Left lung (tissue), 10 donors: ENCODE measurements around the gene CCL3. TPM values are rescaled to one million over a fixed set of nuclear protein-coding genes. Genes with fewer than 3 reads are reported as not detected.

Experiments used
- ATAC-seq: fragments of 200-7000 bp; cut with Tn5 transposase; one replicate; pipeline ENCODE4 v1.9.1; 2020; ENCODE audit warnings: moderate library complexity
- DNase-seq, 4 donors: peaks; one replicate each; pipeline ENCODE4 v3.0.0-alpha.2; 2013 to 2020
- H3K27ac ChIP-seq, 2 donors: fragments of 200-600 bp; sonication (generic) in 1 of 2; one replicate each; pipeline versions ENCODE4 v1.5.0 to v1.8.0; 2020 to 2021
- H3K27me3 ChIP-seq, 2 donors: fragments of 200-600 bp; sonication (generic) in 1 of 2; one replicate each; pipeline versions ENCODE4 v1.5.0 to v1.8.0; 2020 to 2021
- H3K36me3 ChIP-seq, 2 donors: fragments of 200-600 bp; sonication (generic) in 1 of 2; one replicate each; pipeline versions ENCODE4 v1.5.0 to v1.8.0; 2020 to 2021
- H3K4me1 ChIP-seq, 2 donors: fragments of 200-600 bp; one replicate each; pipeline ENCODE4 v1.8.0; 2021
- H3K4me3 ChIP-seq, 2 donors: fragments of 200-600 bp; sonication (generic) in 1 of 2; one replicate each; pipeline versions ENCODE4 v1.5.0 to v1.8.0; 2020 to 2021; ENCODE audit warnings: mild to moderate bottlenecking in 1 of 2
- H3K9me3 ChIP-seq, 2 donors: fragments of 200-600 bp; sonication (generic) in 1 of 2; one replicate each; pipeline versions ENCODE4 v1.5.0 to v1.8.0; 2020 to 2021
- CTCF ChIP-seq, 2 donors: fragments of 200-600 bp; sonication (generic) in 1 of 2; IDR thresholded peaks; one replicate each; pipeline versions ENCODE4 v1.5.0 to v1.8.0; 2021; ENCODE audit warnings: antibody characterized with exemption in 2 of 2
- intact Hi-C, 2 donors: fragments of 100-400 bp; cut with DNase I; formaldehyde crosslinking; loops; one replicate each; pipeline versions ENCODE4 v1.11.2 to v1.14.2; 2022
- polyA plus RNA-seq, 6 donors: library from polyadenylated mRNA; unstranded; fragments of 120-200 nt; gene quantifications; one replicate each; pipeline ENCODE4 v1.2.1, GENCODE V29; 2013; ENCODE audit not compliant: insufficient read length in 6 of 6
- total RNA-seq, 2 donors: library from RNA; stranded (reverse); fragmentation: NEBNext Ultra II Directional; extraction: Animal tissue kit (Norgen Biotek cat#: 25700); gene quantifications; one replicate each; pipeline ENCODE4 v1.2.1, GENCODE V29; 2021
- donor health status: DM: no; HTN: yes; CAD: no.
- donor health status: DM: no; HTN: no; CAD: no.

Gene CCL3
- total and polyA plus RNA-seq, 8 donors, result 2.0 to 40.9 (median 10.2) TPM

DNA sequence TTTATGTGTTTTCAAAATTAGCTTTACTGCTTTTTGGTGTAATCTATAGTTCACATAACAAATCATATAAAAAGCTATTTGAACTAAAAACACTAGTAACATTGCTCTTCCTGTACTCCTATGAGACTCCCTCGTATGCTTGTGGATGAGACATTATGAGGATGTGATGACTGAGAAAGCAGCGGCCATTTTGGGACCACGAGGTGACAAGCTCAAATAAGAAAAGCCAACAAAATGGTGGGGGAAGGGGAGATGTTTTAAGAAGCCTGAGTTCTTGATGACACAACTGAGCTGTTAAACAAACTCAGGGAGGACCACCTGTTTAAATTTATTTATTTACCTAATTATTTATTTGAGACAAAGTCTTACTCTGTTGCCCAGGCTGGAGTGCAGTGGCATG, 21.4 kb downstream of the CCL3 start:
- Histone ChIP-seq H3K9me3 (no peaks in the 10 kb centered on the region), H3K4me1 (peaks cover 0 to 6% of the 10 kb centered on the region in 2 donors), H3K27me3 (no peaks in the 10 kb centered on the region), H3K36me3 (no peaks in the 10 kb centered on the region), H3K4me3 (no peak overlapping the region), H3K27ac (no peak overlapping the region)
- intact Hi-C loops, result no loop called here
- TF ChIP-seq CTCF (IDR thresholded peaks at IDR 0.05), result no peak
- DNase-seq (no peak), ATAC-seq (no peak)

- no peaks in the 10 kb centered on the region for H3K9me3 ChIP-seq
- no peak overlapping the region for H3K4me3 ChIP-seq
- H3K27ac ChIP-seq, result no peak overlapping the region
- peak; percentile 62 for ATAC-seq
- no peak for DNase-seq
- no peaks in the 10 kb centered on the region for H3K27me3 ChIP-seq
- peaks cover 0 to 6% of the 10 kb centered on the region in 2 donors for H3K4me1 ChIP-seq
- TF ChIP-seq CTCF (IDR thresholded peaks at IDR 0.05), result no peak
- no peaks in the 10 kb centered on the region for H3K36me3 ChIP-seq
- intact Hi-C loops, result no loop called here
These were observed 23.5 kb downstream of the CCL3 start for GRCh38 chr17:36066365-36066985.

DNA sequence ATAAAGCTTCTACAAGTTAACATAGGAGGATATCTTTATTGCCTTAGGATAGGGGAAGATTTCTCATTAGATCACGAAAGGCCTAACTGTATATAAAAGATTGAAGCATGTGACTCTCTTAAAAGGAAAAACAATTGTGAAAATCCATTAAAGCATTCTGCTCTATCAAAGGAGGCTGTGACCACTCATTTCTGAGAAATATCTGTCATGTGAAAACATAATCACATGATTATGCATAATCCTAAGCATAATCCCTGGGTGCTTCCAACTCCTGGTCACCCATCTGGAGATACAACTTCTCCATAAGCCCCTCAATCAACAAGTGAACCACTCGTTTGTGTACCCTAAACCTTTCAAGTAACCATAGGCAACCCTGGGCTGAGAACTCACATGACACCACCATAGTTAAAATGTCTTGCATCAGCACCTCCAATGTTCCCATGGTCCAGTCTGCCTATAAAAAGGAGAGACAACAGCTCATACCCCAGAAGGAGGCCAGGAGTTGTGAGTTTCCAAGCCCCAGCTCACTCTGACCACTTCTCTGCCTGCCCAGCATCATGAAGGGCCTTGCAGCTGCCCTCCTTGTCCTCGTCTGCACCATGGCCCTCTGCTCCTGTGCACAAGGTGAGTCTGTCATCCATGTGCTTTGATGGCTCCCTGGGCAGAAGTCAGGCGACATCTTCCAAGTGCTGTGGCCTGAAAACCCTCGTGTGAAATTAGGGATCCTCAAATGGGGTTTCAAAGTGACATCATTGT, 26.0 kb downstream of the CCL3 start, which contains the start of gene CCL18:
CCL18 (plus strand) TSS at position 487 of the 756 bp plus-strand sequence; CDS start at position 558, 71 bp downstream.
- no peak for DNase-seq
- Histone ChIP-seq H3K9me3 (no peaks in the 10 kb centered on the region), H3K4me3 (peak within 1 kb of the TSS in 1 of 2 donors; percentile 9), H3K4me1 (no peaks in the 10 kb centered on the region), H3K36me3 (no peaks in the 10 kb centered on the region), H3K27me3 (no peaks in the 10 kb centered on the region), H3K27ac (no peak within 1 kb of the TSS)
- intact Hi-C loops, result no loop called here
- TF ChIP-seq CTCF (IDR thresholded peaks at IDR 0.05), result no peak
- ATAC-seq, result peak; percentile 40

DNA sequence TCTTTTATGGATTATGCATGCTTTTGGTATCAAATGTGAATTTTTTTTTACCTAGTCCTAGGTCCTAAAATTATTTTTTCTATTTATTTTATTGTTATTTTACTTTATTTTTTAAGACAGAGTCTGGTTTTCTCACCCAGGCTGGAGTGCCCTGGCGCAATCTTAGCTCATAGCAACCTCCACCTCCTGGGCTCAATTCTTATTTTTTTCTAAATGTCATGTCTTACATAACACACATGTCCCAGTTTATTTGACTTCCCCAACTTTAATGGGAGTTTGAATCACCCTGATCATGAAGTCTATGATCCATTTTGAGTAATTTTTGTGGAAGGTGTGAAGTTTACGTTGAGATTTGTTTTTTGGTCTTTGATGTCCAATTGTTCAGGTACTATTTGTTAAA, 29.1 kb downstream of the CCL3 start:
- intact Hi-C loops, result no loop called here
- H3K4me3 ChIP-seq, result no peak overlapping the region
- no peaks in the 10 kb centered on the region for H3K27me3 ChIP-seq
- TF ChIP-seq CTCF (IDR thresholded peaks at IDR 0.05), result no peak
- H3K36me3 ChIP-seq, result no peaks in the 10 kb centered on the region
- H3K27ac ChIP-seq, result no peak overlapping the region
- ATAC-seq, result no peak
- peaks cover 0 to 23% of the 10 kb centered on the region in 2 donors for H3K4me1 ChIP-seq
- no peaks in the 10 kb centered on the region for H3K9me3 ChIP-seq
- no peak for DNase-seq

- Histone ChIP-seq H3K27me3 (no peaks in the 10 kb centered on the region), H3K36me3 (no peaks in the 10 kb centered on the region), H3K9me3 (no peaks in the 10 kb centered on the region), H3K4me3 (no peak overlapping the region), H3K4me1 (peaks cover 0 to 27% of the 10 kb centered on the region in 2 donors), H3K27ac (no peak overlapping the region)
- TF ChIP-seq CTCF (IDR thresholded peaks at IDR 0.05), result no peak
- DNase-seq, result no peak
- ATAC-seq, result no peak
- intact Hi-C loops, result no loop called here
These were observed 30.5 kb downstream of the CCL3 start for GRCh38 chr17:36059406-36059805.
